Stimulated activated CD8-positive, alpha-beta memory T cell treated with anti-CD3 and anti-CD28 coated beads, Interleukin-7, amount 100 ng/mL, for 48 hours (primary cell): ENCODE measurements around the gene NR1I3.

Source experiments
- DNase-seq, 2 donors: peaks; one replicate each; pipeline ENCODE4 v3.0.0-alpha.2; 2020; ENCODE audit warnings: low read depth in 1 of 2; ENCODE audit errors: extremely low read depth in 1 of 2

NR1I3 gene

GRCh38 chr1:161219078-161219892 lies 18.7 kb downstream of the NR1I3 start:
- no peak for DNase-seq

GRCh38 chr1:161218301-161219077 lies 19.5 kb downstream of the NR1I3 start:
- no peak for DNase-seq

- no peak for DNase-seq
Observed at GRCh38 chr1:161217831-161218230, 20.2 kb downstream of the NR1I3 start.

GRCh38 chr1:161216945-161217712 lies 20.9 kb downstream of the NR1I3 start:
- no peak for DNase-seq

GRCh38 chr1:161215076-161215475 lies 22.9 kb downstream of the NR1I3 start, which contains the start of gene FCER1G:
Gene FCER1G (plus strand): TSS chr1:161215295. CDS start chr1:161215322, 27 bp downstream.
- no peak for DNase-seq

- no peak for DNase-seq
Observed at GRCh38 chr1:161214369-161214768, 23.6 kb downstream of the NR1I3 start.

- DNase-seq, result peak; percentile 37 to 60
Observed at GRCh38 chr1:161209790-161210409, 28.1 kb downstream of the NR1I3 start.

- DNase-seq, result no peak
Observed at GRCh38 chr1:161207173-161207572, 30.8 kb downstream of the NR1I3 start.

GRCh38 chr1:161206411-161207140 lies 31.4 kb downstream of the NR1I3 start:
- no peak for DNase-seq

- peak; percentile 88 to 96 for DNase-seq
Observed at GRCh38 chr1:161201836-161202712, 35.9 kb downstream of the NR1I3 start, which contains the start of gene NDUFS2. Gene NDUFS2 (plus strand): TSS chr1:161202367. CDS start chr1:161202386, 19 bp downstream.

- DNase-seq, result no peak
Observed at GRCh38 chr1:161200992-161201835, 36.8 kb downstream of the NR1I3 start.

- no peak for DNase-seq
Observed at GRCh38 chr1:161200421-161200991, 37.5 kb downstream of the NR1I3 start.

GRCh38 chr1:161199506-161200139 lies 38.4 kb downstream of the NR1I3 start:
- DNase-seq, result no peak

GRCh38 chr1:161198897-161199431 lies 39.0 kb downstream of the NR1I3 start, which contains the start of gene ADAMTS4:
Gene ADAMTS4 (minus strand): TSS chr1:161199054. CDS start chr1:161198627, 427 bp downstream.
- no peak for DNase-seq

GRCh38 chr1:161198194-161198896 lies 39.7 kb downstream of the NR1I3 start:
- DNase-seq, result no peak

GRCh38 chr1:161197560-161198193 lies 40.3 kb downstream of the NR1I3 start:
- DNase-seq, result no peak
